ENCODE data around the gene ISYNA1. TPM values are rescaled to one million over a fixed set of nuclear protein-coding genes. Genes with fewer than 3 reads are reported as not detected.

Gene ISYNA1
- total RNA-seq, 2 experiments from 2014 or later: 19.3 to 20.0 TPM

DNA sequence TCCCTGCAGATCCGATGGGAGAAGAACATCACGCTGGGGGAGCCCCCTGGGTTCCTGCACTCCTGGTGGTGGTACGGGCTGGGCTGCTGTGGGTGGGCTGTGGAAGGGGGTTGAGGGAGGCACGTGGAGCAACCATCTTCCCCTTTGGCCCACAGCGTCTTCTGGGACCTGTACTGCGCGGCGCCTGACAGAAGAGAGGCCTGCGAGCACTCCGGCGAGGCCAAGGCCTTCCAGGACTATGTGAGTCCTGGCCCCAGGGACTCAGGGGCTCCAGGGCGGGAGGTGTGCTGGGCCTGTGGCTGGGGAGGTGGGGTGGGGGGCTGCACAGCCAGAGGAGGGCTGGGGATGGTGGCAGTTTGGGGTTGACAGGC lies 10.2 kb downstream of the ISYNA1 start:
- no peak overlapping the region for H3K4me3 Mint-ChIP-seq
- no peak for DNase-seq
- H3K27ac Mint-ChIP-seq: no peak overlapping the region
- H3K9me3 Mint-ChIP-seq: no peaks in the 10 kb centered on the region
- intact Hi-C loops (cut with micrococcal nuclease): no loop called here
- ChIA-PET CTCF (interaction anchor here (1.7 kb wide), 1 partner anchor 9 kb away, joined by 6 read pairs; the partner anchor contains the start of gene SSBP4), POLR2A (interaction anchor here (1.5 kb wide), 1 partner anchor 12 kb away, joined by 3 read pairs; no protein-coding TSS in a partner anchor)
- H3K27me3 Mint-ChIP-seq: no peaks in the 10 kb centered on the region
- peaks cover 2% of the 10 kb centered on the region for H3K36me3 Mint-ChIP-seq
- peaks cover 44% of the 10 kb centered on the region for H3K4me1 Mint-ChIP-seq (ENCODE audit: low read depth)

DNA sequence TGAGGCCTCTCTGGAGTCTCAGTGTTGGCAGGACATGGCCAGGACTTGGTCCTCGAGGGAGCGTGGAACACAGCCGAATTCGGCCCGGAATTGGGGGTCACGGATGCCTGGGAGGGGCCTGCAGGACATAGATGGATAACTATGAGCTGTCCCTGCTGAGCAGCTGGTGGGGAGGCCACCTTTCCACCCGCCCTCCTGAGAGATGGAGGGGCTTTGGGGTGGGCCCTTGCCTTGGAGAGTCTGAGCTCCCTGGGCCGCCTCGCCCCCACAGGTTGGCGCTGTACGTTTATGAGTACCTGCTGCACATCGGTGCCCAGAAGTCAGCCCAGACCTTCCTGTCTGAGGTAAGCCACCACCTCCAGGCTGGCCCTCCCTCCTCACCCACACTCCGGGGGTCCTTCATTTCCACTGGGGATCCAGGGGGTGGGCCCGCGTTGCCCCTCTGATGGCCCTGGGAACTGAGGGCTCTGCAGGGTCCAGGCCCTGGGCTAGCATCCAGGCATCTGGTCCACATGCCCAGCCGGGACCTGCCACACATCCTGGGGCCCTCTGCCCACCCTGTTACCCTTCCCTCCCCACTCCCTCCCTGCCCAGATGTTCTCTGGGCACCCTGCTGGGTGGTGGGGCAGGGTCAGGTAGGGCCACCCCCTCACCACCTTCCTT lies 10.7 kb downstream of the ISYNA1 start:
- H3K27ac Mint-ChIP-seq: no peak overlapping the region
- H3K4me3 Mint-ChIP-seq: no peak overlapping the region
- peaks cover 2% of the 10 kb centered on the region for H3K36me3 Mint-ChIP-seq
- ChIA-PET CTCF (no interaction called here), POLR2A (no interaction called here)
- peaks cover 48% of the 10 kb centered on the region for H3K4me1 Mint-ChIP-seq (ENCODE audit: low read depth)
- H3K27me3 Mint-ChIP-seq: no peaks in the 10 kb centered on the region
- H3K9me3 Mint-ChIP-seq: no peaks in the 10 kb centered on the region
- DNase-seq: no peak
- intact Hi-C loops (cut with micrococcal nuclease): no loop called here

DNA sequence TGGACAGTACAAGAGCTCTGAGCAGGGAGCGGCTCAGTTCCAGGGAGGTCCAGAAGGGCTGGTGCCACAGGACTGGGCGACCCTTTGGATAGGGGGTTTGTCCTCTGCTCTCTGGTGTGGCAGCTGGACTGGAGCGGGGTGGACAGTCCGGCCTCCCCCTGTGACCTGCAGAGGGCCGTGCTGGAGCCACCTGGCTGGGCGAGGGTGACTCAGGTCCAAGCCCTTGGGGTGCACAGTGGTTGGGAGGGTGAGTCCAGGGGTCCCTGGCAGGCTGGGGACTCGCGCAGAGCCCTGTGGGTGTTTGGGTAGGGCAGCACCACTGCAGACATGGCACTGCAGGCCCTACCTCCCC lies 11.5 kb downstream of the ISYNA1 start:
- ChIA-PET POLR2A (no interaction called here), CTCF (no interaction called here)
- no peak overlapping the region for H3K27ac Mint-ChIP-seq
- H3K4me1 Mint-ChIP-seq (ENCODE audit: low read depth): peaks cover 51% of the 10 kb centered on the region
- no peaks in the 10 kb centered on the region for H3K9me3 Mint-ChIP-seq
- intact Hi-C loops (cut with micrococcal nuclease): no loop called here
- H3K4me3 Mint-ChIP-seq: no peak overlapping the region
- peaks cover 3% of the 10 kb centered on the region for H3K36me3 Mint-ChIP-seq
- no peaks in the 10 kb centered on the region for H3K27me3 Mint-ChIP-seq
- DNase-seq: no peak

DNA sequence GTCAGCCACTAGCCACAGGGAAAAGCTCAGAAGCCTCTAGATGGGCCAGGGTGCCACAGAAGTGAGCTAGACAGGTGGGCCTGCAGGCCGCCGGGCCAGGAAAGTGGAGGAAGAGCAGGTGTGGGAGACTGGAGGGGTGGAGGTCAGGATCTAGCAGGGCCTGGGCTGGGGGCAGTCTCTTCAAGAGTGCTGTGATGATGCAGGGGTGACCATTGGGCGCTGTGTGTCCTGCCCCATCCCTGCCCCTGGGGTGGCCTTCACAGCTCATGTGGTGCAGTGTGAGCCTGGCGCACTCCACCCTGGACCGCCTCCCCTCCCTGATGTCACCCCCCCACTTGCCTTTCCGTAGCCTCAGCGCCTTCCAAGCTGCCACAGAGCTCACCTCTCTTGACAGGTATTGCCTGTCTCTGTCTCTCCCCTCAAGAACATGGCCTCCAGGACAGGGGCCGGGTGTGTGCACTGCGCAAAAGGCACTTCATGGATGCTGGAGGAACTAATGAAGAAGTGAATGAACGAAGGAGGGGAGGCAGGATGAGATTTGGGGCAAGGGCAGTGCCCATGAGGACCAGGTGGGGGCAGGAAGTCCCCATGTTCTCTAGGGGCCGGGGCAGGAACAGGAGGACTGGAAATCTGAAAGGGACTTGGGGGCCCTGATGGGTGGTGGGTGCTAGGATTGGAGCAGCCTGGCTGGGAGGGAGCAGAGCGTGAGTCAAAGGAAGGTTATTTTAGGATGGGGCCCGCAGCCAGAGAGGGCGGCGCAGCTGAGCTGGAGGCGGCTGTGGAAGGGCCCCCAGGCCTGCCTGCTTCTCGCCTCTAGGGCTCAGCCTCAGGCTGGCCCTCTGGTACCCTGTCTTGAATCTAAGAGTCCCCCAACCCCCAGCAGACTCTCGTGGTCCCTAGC lies 12.2 kb downstream of the ISYNA1 start:
- ChIA-PET POLR2A (no interaction called here), CTCF (interaction anchor here (0.9 kb wide), 1 partner anchor 14 kb away, joined by 3 read pairs; no protein-coding TSS in a partner anchor)
- Mint-ChIP-seq H3K36me3 (peaks cover 3% of the 10 kb centered on the region), H3K27me3 (no peaks in the 10 kb centered on the region), H3K27ac (no peak overlapping the region), H3K4me1 (ENCODE audit: low read depth) (peaks cover 58% of the 10 kb centered on the region), H3K9me3 (no peaks in the 10 kb centered on the region), H3K4me3 (no peak overlapping the region)
- intact Hi-C loops (cut with micrococcal nuclease): no loop called here
- no peak for DNase-seq

DNA sequence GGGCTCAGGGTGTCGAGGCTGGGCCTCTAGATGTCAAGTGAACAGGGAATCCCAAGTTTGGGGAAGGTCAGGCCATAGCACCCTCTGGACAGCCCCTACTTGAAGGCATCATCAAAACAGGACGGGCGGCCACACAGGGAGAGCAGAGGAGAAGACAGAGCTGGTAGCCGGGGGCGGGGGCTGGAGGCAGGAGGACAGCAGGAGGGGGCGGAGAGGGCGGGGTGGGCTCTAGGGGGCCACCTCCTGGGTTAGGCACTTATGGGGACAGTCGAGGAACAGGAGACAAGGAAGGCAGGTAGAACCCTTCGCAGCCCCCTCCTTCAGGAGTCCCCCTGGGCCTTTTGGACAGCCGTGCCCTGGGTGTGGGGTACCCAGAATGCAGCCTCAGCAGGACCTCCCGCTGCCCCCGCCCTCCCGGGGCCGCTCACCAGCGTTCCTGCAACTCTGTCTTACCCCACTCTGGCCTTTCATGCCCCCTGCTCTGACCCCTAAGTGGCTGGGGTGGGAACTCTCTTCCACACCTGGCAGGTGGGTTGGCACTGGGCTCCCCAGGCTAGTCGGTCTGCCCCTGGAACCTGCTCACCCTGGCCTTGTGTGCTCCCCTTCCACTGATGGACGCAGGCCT lies 12.9 kb downstream of the ISYNA1 start:
- H3K27me3 Mint-ChIP-seq: no peaks in the 10 kb centered on the region
- ChIA-PET CTCF (interaction anchor here (0.9 kb wide), 1 partner anchor 15 kb away, joined by 3 read pairs; no protein-coding TSS in a partner anchor), POLR2A (no interaction called here)
- intact Hi-C loops (cut with micrococcal nuclease): no loop called here
- H3K4me1 Mint-ChIP-seq (ENCODE audit: low read depth): peaks cover 61% of the 10 kb centered on the region
- no peaks in the 10 kb centered on the region for H3K9me3 Mint-ChIP-seq
- DNase-seq: no peak
- peaks cover 1% of the 10 kb centered on the region for H3K36me3 Mint-ChIP-seq
- H3K27ac Mint-ChIP-seq: peak overlapping the region; percentile 20
- H3K4me3 Mint-ChIP-seq: no peak overlapping the region

DNA sequence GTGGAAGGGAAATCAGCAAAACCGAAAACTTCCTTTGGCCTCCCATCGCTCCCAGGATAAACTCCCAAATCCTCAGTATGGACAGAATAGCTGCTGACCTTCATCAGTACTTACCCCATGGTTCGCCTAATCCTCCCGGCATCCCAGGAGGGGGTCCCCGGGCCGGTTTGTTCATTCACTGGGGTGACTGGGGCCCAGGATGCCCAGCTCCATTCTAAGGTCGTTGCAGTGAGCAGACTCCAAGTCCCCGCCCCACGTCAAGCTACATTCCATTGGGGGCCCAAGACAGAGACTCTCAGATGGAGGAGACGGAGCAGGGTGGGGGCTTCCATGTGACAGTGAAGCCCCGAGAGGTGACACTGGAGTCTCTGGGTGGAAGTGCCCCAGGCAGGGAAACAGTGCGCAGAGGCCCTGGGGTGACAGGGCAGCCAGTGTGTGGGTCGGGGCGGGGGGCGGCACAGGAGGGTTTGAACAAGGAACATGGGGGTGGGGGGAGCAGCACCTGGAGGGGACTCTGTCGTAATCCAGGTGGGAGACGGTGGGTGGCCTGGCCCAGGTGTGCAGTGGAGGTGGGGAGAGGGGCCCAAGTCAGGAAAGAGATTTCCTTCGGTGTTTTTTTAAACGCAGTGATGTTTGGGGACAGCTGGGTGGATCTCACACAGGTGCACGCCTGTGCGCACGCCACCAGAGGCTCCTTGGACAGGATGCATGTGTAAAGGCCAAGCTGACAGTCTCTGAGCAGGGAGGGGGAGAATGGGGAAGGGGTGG lies 13.6 kb downstream of the ISYNA1 start:
- CTCF ChIA-PET: no interaction called here
- no peaks in the 10 kb centered on the region for H3K27me3 Mint-ChIP-seq
- no peak for DNase-seq
- H3K4me3 Mint-ChIP-seq: no peak overlapping the region
- POLR2A ChIA-PET: no interaction called here
- peak overlapping the region; percentile 23 for H3K27ac Mint-ChIP-seq
- peaks cover 1% of the 10 kb centered on the region for H3K36me3 Mint-ChIP-seq
- intact Hi-C loops (cut with micrococcal nuclease): no loop called here
- H3K4me1 Mint-ChIP-seq (ENCODE audit: low read depth): peaks cover 56% of the 10 kb centered on the region
- no peaks in the 10 kb centered on the region for H3K9me3 Mint-ChIP-seq

DNA sequence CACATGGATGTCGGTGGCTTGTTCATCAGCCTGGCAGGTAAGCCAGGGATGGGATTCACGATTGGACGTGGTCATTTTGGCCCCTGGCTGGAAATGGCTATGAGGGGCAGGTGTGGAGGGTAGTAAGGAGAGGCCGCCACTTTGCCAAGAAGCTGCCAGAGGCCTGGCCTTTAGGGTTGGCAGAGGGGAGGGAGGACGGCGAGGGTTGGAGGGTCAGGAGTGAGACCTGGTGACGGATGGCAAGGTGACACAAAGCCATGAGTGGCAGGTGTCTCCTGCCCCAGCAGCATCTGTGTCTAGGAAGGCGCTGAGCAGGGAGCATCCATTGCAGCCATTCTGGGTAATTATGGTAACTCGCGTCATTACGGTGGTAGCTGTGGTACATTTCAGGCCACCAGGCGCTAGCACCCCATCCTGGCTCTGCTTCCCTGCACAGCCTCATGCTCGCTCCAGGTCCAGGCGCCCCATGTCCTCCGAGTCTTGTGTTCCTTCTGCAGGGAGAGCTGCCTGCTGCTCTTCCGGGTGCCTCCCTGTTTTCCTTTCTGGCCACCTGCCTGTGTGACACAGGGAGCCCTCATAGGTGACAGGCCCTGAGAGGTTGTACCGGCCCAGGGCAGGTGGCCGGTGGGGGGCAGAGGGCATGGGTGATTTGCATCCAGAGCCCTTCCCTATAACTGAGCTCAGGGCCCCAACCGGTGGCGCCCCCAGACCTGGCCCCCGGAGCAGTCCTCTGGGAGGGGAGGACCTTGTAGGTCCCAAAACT lies 14.5 kb downstream of the ISYNA1 start:
- ChIA-PET CTCF (interaction anchor here (3.2 kb wide), 1 partner anchor 35 kb away, joined by 14 read pairs; no protein-coding TSS in a partner anchor), POLR2A (interaction anchor here (1.5 kb wide), 1 partner anchor 8 kb away, joined by 4 read pairs; no protein-coding TSS in a partner anchor)
- peaks cover 1% of the 10 kb centered on the region for H3K36me3 Mint-ChIP-seq
- H3K27me3 Mint-ChIP-seq: peaks cover 3% of the 10 kb centered on the region
- H3K9me3 Mint-ChIP-seq: no peaks in the 10 kb centered on the region
- H3K4me1 Mint-ChIP-seq (ENCODE audit: low read depth): peaks cover 62% of the 10 kb centered on the region
- no peak for DNase-seq
- intact Hi-C loops (cut with micrococcal nuclease): no loop called here
- H3K4me3 Mint-ChIP-seq: no peak overlapping the region
- H3K27ac Mint-ChIP-seq: peak overlapping the region; percentile 87

DNA sequence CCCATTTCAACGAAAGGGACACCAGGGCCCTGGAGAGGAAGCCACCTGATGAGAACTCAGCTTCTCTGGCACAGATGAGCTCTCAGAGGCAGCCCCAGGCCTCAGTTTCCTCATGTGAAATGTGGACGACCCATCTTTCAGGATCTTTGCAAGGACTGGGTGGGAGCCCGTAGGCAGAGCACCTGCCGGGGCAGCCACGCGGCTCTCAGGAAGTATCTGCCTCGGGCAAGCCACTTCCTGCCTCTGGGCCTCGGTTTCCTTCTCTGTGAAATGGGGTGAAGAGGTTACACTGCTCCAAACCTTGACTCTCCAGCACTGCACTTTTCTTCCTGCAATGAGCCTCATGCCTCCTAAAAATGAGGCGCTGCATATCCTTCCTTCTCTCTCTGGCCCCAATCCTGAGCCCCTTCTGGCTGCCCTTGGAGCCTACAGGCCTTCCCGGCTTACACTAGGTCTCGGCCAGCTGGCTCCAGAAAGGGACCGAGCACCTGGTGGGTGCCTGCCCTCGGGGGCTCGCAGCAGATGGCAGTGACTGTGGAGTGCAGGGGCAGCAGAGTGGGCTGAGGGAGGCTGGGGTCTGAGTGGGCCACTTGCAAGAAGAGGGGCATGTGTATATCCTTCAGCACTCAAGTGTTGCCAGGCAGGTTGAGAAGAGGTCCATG lies 15.3 kb downstream of the ISYNA1 start:
- H3K9me3 Mint-ChIP-seq: no peaks in the 10 kb centered on the region
- peaks cover 7% of the 10 kb centered on the region for H3K27me3 Mint-ChIP-seq
- POLR2A ChIA-PET: interaction anchor here (0.7 to 1.5 kb wide), 2 partner anchors 9 to 12 kb away, joined by 3 to 4 read pairs; no protein-coding TSS in a partner anchor
- peaks cover 70% of the 10 kb centered on the region for H3K4me1 Mint-ChIP-seq (ENCODE audit: low read depth)
- H3K36me3 Mint-ChIP-seq: peaks cover 1% of the 10 kb centered on the region
- H3K27ac Mint-ChIP-seq: peak overlapping the region; percentile 87
- intact Hi-C loops (cut with micrococcal nuclease): no loop called here
- DNase-seq: peak; percentile 52
- CTCF ChIA-PET: interaction anchor here (1.0 to 4.2 kb wide), 5 partner anchors 9 to 171 kb away, joined by 3 to 17 read pairs (median 3); no protein-coding TSS in a partner anchor
- H3K4me3 Mint-ChIP-seq: peak overlapping the region; percentile 96

DNA sequence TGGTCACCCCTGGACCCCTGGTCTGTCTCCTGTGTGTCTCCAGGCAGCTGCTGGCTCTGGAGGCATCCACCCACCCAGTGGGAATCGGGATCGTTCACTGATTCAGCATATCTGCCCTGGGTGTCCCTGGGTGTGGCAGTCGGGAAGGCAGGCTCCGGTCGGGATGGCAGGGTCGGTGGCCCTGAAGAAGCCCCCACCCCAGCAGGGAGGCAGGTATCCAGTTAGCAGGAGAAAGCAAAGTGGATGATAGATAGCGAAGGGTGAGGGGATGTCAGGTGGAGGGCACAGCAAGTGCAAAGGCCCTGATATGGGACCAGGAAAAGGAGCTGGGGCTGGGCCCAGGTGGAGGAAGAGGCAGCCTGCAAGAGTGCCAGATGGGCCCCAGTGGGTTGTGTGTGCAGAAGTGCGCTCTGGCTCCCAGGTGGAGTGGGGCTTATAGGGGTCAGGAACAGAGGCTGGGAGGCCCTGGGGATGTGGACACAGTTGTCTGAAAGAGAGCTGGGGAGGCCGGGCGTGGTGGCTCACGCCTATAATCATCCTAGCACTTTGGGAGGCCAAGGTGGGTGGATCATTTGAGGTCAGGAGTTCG lies 16.5 kb downstream of the ISYNA1 start:
- ChIA-PET POLR2A (interaction anchor here (1.5 kb wide), 1 partner anchor 10 kb away, joined by 4 read pairs; no protein-coding TSS in a partner anchor), CTCF (interaction anchor here (0.6 to 4.2 kb wide), 8 partner anchors 8 to 173 kb away, joined by 3 to 17 read pairs (median 3); no protein-coding TSS in a partner anchor)
- peak overlapping the region; percentile 87 for H3K27ac Mint-ChIP-seq
- DNase-seq: no peak
- intact Hi-C loops (cut with micrococcal nuclease): no loop called here
- peaks cover 11% of the 10 kb centered on the region for H3K27me3 Mint-ChIP-seq
- H3K4me1 Mint-ChIP-seq (ENCODE audit: low read depth): peaks cover 78% of the 10 kb centered on the region
- peaks cover 1% of the 10 kb centered on the region for H3K36me3 Mint-ChIP-seq
- no peaks in the 10 kb centered on the region for H3K9me3 Mint-ChIP-seq
- peak overlapping the region; percentile 96 for H3K4me3 Mint-ChIP-seq

DNA sequence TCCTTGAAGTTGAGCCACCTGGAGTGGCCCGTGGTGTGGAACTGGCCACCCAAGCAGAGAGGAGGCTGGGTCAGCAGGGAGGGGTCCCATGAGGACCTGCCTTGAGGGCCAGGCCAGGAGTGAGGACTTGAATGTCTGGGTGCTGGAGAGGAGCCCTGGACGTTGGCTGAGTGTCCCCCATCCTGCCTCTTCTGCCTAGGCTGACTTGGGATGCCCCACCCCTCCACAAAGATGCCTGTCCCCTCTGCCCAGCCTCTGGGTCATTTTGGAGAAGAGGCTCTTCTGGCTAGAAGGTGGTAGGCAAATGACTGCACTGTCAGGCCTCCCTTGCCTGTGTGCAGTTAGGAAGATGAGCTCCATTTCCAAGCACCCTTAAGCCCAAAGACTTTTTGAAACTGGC lies 17.0 kb downstream of the ISYNA1 start:
- H3K27me3 Mint-ChIP-seq: peaks cover 15% of the 10 kb centered on the region
- H3K27ac Mint-ChIP-seq: peak overlapping the region; percentile 87
- H3K9me3 Mint-ChIP-seq: no peaks in the 10 kb centered on the region
- ChIA-PET CTCF (interaction anchor here (1.4 to 4.2 kb wide), 3 partner anchors 10 to 32 kb away, joined by 3 to 17 read pairs (median 14); no protein-coding TSS in a partner anchor), POLR2A (interaction anchor here (0.6 to 5.5 kb wide), 3 partner anchors 75 to 396 kb away, joined by 3 to 46 read pairs (median 3); partner anchors contain the start of gene JUND)
- H3K36me3 Mint-ChIP-seq: peaks cover 1% of the 10 kb centered on the region
- peaks cover 78% of the 10 kb centered on the region for H3K4me1 Mint-ChIP-seq (ENCODE audit: low read depth)
- intact Hi-C loops (cut with micrococcal nuclease): no loop called here
- peak overlapping the region; percentile 96 for H3K4me3 Mint-ChIP-seq
- DNase-seq: no peak

Measured in activated CD4-positive, alpha-beta memory T cell treated with anti-CD3 and anti-CD28 coated beads for 36 hours (primary cell).